Measurements from ENCODE around the gene TCF3.
"Not testable (repeated sequence)": the region's sequence is repeated elsewhere in the genome, so short reads cannot be mapped to it uniquely, and the experiment has no call there.

Gene TCF3

DNA sequence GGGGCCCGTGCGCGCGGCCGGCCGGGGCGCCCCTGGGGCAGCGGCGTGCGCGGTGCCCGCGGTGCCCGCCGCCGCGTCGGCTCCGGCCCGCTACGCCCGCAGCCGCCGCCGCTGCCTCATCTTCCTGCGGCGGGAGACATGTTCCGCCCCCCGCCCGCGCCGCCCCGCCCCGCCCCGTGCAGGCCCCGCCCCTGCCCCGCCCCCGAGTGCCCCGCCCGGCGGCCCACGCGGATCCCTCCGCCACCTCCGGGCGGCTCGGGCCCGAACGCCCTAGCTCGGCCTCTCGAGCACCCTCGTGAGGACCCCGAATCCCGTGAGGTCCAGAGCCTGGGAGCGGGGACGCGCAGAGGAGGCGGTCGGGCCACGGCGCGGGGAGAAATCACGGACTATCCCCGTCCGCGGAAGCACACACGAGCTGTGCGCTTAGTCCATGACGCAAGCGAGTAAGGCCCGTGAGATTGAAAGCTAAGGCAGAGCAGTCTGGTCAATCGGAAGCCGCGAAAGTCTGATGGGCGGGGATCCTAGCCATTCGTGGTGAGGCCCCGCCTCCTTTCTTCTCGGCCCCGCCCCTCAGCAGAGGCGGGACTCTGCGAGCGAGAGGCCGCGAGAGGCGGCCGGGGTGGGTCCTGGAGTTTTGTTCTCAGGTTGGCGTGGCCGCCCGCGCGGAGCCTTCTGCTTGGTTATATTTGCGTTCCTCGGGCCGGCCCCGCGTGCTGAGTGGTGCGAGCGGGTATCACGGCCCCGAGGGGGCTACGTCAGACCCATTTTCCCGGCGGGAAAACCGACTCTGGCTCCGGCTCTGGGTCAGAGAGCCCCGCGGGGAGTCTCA lies at the start of gene TCF3:
TSS of gene TCF3 (minus strand) at position 145 of the 829 bp plus-strand sequence. CDS start 2,367 bp downstream, outside the sequence.
- DNase-seq (ENCODE audit: low read depth): peak; percentile 95

DNA sequence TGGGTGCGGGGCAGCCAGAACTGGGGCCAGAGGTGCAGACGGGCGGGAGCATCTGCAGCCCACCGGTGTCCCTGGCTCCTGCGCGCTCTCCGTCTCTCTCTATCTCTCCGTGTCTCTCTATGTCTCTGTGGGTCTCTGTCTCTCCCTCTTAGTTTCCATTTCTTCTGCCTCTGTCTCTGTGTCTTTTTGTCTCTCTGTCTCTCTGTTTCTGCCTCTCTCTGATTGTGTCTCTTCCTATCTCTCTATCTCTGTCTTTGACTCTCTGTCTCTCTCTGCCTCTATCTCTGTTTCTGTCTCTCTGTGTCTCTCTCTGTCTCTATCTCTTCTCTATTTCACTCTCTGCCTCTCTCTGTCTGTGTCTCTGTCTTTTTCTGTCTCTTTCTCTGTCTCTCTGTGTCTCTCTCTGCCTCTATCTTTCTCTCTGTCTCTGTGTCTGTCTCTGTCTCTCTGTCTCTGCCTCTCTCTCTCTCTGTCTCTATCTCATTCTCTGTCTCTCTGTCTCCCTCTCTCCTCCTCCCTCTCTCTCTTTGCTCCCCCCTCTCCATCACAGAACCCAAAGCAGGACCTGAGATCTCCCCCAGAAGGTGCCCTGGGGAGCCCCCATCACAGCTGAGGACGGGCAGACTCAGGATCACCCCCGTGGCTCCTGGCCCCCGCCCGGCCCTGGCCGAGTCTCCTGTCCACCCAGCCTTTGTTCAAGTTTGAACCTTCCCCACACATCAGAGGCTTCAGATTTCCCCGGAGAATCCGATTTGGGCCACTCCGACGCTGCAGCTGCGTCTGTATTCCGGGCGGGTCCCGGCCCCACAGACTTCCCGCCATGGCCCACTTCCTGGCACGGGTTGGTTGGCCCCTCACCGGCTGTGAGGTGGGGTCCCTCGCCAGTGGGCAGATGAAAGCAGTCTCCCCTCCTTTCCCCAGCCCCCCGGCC lies 48.6 kb upstream of the TCF3 start:
- no peak for DNase-seq (ENCODE audit: low read depth)

DNA sequence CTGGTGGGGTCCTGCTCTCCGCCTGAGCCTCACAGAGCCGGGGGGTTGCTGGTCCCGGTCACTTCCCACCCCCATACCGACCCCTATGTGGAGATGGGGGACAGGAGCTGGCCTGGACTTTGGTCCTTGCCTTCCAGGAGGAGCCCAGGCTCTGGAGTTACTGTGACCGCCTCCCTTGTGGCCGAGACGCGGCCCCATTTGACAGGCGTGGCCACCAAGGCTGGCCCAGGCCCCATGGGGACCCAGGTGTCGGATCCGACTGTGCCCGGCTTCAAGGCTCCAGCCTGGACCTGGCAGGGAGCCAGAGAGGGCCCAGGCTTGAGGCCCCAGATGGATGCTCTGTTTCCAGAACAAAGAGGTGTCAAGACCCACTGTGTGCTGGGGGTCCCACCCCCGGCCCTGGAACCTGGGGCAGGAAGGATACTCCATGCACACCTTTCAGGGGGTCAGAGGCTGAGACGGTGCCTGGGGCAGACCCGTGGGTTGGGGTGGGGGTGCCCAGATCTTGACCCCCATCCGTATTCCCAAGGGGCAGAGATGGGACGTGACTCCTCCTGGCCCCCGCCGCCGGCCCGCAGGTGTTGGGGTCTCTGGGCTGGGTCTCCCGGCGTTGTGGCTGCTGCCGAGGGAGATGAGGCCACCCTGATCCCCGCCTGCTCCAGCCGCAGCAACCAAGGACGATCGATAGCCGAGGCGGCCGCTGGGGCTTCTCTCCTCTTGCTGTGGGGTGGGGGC lies 47.8 kb upstream of the TCF3 start:
- DNase-seq (ENCODE audit: low read depth): no peak

DNA sequence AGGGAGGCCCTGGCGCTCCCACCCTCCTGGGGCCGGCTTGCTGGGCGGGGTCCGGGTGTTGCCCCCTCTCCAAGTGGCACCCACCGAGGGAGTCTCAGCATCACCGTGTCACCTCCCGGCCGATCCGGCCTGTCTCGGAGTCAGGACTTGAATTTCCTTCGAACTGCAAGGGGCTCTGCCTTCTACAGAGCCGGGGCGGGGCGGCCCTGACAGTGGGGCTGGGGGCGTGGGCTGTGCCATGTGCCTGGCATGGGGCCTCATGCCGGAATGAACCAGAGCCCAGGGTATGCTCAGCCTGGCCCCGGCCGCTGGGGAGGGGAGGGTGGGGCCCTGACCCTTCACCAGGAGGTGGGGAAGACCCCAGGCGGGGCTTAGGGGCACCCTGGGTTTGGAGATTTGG lies 47.0 kb upstream of the TCF3 start:
- no peak for DNase-seq (ENCODE audit: low read depth)

DNA sequence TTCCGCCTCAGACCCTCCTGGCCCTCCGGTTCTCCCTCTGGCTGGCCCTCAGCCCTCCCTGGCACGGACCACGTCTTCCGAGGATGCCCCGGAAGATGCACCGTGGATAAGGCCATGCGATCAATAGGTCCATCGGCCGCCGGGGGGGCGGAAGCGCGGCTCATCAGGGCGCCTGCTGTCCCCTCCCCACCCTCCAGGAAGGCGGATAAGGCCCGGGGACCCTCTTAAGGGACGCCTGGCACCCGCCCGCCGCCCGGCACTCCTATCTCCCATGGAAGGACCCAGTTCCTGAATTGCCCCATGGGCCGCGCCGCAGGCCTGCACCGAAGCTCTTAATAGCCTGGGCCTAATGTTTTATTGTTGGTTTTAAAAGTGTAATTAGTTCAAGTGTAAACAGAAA lies 46.2 kb upstream of the TCF3 start:
- DNase-seq (ENCODE audit: low read depth): no peak

DNA sequence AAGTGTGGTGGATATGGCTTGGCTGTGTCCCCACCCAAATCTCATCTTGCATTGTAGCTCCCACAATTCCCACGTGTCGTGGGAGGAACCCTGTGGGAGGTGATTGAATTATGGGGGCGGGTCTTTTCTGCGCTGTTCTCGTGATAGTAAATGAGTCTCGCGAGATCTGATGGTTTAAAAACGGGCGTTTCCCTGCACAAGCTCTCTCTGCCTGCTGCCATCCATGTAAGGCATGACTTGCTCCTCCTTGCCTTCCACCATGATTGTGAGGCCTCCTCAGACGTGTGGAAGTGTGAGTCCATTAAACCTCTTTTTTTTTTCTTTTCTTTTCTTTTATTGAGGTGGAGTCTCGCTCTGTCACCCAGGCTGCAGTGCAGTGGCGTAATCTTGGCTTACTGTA lies 43.1 kb upstream of the TCF3 start:
- not testable (repeated sequence) for DNase-seq (ENCODE audit: low read depth)

DNA sequence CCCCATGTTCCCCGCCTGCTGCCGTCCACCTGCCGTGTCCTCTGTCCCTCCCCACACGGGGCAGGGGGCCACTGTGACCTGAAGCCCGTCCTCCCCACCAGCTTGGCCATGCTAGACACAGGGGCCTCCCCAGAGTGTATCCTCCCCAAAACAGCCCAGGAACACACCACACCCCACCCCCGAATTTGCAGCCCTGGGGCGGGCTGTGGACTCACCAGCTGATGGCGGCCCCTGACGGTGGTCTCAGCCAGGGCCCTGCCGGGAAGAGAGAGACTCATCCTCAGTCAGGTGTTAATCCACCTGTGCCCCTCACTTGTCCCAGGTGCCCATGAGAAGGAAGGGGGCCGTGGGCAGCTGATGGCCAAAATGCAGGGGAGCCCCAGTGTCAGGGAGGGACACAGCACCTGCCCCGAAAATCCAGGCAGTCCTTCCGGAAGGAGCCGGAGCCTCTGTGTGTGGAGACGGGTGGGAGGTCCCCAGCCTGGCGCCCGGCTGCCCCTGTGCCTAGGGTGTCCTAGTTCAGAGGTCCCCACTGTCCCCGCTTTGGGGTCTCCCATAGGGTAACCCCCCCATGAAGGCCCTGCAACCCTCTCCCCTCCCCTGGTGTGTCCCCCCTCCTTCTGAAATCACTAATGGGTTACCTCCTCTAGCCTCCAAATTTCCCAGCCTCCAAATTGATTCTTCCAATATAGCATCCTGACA lies 39.3 kb upstream of the TCF3 start:
- DNase-seq (ENCODE audit: low read depth): no peak

DNA sequence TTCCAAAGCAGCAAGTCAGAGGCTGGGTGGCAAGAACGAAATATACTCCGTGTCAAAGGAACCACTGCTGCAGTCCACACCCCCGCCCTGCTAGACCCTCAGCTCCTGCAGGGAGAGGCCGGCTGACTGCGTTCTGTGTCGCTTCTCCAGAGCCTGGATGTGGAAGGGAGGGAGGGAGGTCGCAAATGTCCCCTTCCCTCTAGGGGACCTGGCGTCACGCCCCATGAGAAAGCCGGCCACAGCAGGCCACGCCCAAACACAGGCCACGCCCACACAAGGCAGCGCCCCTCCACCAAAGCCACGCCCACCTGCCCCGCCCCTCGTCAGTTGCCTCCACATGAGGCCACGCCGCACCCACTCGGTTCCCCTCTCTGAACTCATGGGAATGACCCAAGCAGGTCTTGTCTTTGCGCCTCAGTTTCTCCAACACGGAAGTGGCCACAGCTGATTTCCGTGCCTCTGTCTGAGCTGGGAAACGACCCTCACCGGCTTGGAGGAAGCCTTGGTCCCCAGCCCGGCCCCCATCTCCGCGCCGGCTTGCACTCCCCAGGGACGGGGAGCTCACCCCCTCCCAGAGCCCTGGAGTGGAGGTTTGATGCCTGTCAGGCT lies 38.4 kb upstream of the TCF3 start:
- DNase-seq (ENCODE audit: low read depth): no peak

DNA sequence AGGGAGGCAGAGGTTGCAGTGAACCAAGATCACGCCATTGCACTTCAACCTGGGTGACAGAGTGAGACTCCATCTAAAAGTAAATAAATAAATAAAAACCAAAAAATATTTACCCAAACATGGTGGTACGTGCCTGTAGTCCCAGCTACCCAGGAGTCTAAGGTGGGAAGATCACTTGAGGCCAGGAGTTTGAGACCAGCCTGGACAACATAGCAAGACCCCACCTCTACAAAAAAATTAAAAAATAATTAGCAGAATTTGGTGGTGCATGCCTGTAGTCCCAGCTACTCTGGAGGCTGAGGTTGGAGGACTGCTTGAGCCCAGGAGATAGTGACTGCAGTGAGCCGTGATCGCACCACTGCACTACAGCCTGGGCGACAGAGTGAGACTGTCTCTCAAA lies 33.4 kb upstream of the TCF3 start:
- not testable (repeated sequence) for DNase-seq (ENCODE audit: low read depth)

DNA sequence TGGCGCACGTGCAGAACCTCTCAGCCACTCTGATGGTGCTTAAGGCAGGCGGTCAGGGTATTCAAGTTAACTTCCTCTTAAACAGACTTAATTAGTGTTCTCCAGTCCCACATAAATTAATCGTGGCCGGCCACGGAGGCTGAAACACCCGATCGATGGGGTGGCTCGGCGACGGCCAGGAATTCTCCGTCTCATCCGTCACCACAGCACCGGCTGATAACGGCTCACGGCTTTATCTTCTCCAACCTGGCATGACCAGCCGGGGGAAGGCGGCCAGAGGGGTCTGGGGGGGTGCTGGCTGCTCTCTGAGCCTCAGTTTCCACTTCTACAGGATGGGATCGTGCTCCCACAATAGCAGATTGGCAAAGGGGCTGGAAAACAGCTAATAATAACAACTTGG lies 32.6 kb upstream of the TCF3 start:
- no peak for DNase-seq (ENCODE audit: low read depth)

DNA sequence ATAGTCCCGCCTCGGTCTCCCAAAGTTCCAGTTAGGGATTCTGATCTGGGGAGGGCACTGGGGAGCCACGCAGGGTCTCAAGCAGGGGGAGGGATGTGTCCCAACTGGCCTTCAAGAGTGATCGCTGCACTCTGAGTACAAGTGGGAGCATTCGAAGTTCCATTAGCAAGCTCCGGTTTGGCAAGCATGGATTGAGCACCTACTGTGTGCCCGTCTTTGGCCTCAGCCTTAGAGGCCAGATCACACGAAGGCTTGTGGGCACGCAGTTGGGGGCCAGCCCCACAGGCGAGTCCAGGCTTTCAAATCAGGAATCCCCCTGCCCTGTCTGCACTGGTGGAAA lies 32.1 kb upstream of the TCF3 start:
- DNase-seq (ENCODE audit: low read depth): no peak

DNA sequence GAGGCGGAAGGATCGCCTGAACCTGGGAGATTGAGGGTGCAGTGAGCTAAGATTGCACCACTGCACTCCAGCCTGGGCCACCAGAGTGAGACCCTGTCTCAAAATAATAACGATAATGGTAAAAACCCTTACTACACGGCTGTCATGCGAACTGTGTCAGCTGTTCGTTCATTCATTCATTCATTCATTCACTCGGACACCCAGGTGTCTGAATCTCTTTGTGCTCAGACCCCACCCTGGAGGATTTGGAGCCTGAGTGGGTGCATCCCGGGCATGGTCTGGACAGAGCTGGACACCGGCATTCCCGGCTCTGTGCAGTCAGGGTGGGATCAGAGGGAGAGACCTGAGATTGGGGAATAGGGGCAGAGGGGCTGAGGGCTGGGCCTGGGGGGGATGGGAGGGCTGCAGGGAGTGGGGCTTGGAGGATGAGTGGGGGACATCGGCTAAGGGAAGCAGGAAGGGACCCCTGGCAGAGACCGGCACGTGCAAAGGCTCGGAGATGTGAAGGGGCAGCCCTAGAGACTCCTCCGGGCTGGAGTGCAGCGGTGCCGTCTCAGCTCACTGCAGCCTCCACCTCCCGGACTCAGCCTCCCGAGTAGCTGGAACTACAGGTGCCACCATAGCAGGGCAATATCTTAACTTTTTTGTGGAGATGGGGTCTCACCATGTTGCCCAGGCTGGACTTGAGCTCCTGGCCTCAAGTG lies 31.6 kb upstream of the TCF3 start:
- no peak for DNase-seq (ENCODE audit: low read depth)

DNA sequence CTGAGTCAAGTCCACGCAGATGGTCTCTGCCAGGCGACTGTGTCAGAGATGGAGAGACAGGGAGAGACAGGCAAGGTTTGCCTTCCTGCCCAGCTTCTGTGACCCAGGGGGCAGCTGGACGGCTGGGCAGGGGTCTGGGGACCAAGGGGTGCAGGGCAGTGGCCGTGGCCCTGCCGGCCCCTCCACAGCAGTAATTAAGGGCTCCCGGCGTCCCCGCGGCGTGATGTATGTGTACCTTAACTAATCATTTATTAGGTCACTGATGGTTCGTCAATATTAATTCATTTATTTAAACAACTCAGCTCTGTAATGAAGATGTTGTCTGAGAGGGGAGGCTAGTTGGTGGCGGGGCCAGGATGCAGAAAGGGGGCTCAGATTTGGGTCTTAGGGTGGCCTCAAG lies 28.6 kb upstream of the TCF3 start:
- DNase-seq (ENCODE audit: low read depth): no peak

DNA sequence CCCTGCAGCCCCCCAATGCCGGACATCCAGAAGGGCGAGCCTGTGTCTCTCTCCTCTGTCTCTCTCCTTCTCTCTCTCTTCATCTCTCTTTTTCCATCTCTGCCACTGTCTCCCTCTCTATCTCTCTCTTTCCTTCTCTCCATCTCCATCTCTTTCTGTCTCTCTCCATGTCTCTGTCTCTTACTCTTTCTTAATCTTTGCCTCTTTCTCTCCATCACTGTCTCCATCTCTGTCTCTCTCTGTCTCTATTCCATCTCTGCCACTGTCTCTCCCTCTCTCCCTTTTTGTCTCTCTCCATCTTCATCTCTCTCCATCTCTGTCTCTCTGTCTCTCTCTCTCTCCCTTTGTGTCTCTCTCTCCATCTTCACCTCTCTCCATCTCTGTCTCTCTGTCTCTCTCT lies 25.7 kb upstream of the TCF3 start:
- no peak for DNase-seq (ENCODE audit: low read depth)

DNA sequence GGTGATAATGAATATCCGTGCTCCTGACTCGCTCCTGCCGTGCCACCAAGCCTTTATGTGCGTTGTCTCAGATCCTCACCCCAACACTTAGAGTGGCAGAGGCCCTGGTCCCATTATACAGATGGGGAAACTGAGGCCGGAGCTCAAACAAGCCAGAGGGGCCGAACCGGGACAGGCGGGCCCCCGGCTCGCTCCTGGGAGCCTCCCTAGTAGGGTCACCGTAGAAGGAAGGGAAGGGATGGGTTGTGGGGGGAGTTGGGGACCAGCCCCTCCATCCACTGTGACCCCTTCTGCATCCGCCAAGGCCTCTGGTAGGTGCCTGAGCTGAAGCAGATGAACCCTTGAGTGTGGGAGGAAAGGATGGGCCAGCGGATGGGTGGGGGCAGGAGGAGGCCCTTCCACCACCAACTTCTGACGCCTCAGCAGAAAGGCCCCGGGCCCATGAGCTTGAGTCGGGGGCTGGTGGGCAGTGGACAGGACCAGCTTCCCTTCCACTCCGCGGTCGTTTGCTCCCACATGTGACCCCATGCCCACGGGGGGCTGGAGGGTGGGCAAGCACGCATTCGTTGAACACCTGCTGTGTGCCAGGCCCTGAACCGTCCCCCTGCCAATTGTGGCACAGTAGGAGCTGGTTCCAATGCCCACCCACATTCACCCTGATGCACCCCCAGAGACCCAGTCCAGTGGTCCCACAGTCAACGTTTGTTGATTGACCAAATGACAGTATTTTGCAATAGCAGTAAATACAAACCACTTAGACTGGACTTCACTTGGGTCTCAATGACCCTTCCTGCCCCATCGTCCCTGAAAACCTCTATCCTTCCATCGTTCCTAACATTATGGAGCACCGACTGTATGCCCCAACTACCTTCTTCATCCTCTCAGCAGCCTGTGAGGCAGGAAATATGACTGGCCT lies 24.2 kb upstream of the TCF3 start:
- DNase-seq (ENCODE audit: low read depth): no peak

DNA sequence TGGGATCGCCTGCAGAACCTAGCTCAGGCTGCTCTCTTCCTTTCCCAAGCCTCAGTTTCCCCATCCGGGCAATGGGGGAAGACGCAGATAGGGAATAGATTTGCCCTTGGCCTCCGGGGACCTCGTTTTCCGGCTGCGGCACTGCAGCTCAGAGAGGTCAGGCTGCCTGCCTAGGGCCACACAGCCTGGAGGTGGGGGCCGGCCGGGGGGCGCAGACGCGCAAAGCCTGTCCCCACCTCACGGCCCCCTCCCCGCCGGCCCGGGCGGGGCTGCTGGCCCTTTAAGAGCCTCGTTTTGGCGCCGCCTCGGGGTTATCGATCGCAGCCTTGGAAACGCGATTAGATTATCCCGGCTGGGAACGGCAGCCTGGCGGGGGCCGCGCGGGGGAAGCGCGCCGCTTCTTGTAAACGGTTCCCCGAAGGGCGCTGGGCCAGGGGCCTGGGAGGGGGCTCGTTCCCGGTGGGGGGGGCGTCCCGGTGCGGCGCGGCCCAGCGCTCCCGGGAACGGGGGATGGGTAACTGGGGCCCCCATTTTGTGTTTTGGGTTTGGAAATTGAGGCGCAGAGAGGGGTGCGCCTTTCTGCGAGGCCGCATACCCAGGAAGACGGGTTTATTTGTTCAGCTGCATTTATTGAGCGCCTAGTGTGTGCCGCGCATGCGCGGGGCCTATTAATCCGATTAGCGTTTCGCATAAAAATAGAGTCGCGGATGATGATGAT lies 23.4 kb upstream of the TCF3 start:
- no peak for DNase-seq (ENCODE audit: low read depth)

DNA sequence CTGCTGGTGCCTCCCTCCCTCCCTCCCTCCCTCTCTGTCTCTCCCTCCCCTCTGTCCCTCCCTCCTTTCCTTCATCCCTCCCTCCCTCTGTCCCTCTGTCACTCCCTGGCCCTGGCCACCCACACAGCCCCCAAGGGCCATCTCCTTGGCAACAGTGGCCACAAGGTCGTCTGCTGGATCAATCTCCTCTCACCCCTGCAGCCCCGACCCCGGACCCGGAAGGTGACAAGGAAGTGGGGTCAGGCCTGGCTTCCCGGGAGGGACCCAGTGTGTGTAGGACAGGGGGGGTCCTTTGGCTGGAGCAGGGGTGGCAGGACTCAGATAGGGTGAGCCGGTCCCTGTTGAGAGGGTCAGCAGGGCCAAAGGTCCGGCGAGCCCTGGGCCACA lies 21.9 kb upstream of the TCF3 start:
- DNase-seq (ENCODE audit: low read depth): no peak

DNA sequence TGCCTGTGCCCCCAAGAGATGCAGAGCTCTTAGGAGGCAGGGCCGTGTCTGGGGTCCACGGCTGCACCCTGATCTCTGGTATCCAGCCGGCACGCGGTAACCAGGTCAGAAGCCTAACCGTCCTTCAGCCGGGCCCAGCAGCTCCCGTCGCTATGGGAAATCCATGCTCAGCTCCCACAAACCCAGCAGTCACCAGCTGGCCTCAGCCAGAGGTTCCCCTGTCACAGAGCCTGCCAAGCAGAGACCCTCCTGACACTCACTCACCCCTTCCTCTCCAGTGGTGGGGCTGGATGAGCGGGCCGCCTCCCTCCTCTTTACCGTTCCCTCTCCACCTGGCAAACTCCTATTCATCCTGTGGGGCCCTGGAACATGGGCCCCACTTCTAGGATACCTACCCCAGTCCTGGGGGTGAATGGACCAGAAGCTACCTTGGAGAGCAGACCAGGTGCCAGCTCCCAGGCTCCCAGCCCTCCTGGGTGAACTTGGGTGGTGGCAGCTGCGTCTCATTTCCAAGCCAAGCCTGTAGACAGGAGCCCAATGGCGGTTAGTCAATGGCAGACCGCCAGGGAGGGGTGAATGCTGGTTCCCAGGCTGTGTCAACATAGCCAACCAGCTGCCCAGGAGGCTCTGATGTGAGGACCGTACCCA lies 21.4 kb upstream of the TCF3 start:
- no peak for DNase-seq (ENCODE audit: low read depth)
